Measurements from ENCODE around the gene SSH2.

DNA sequence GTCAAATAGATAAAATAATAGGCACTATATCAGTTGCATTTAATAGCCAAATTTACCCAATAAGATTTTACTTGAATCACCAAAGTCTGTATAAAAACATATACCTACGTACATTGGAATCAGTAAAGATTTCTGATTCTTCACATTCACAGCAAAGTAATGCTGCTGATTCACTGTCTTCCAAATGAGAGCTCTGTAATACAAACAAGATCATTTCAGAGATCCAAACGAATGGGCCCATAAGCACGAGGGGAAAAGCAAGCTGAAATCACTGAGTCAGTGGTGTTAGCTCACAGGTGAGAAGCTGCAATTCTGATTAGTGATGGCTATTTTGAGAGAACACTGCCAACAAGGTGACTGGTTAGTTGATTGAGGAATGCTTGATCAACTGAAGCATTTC lies 81.3 kb downstream of the SSH2 start:
- TF ChIP-seq, protein P1, sequence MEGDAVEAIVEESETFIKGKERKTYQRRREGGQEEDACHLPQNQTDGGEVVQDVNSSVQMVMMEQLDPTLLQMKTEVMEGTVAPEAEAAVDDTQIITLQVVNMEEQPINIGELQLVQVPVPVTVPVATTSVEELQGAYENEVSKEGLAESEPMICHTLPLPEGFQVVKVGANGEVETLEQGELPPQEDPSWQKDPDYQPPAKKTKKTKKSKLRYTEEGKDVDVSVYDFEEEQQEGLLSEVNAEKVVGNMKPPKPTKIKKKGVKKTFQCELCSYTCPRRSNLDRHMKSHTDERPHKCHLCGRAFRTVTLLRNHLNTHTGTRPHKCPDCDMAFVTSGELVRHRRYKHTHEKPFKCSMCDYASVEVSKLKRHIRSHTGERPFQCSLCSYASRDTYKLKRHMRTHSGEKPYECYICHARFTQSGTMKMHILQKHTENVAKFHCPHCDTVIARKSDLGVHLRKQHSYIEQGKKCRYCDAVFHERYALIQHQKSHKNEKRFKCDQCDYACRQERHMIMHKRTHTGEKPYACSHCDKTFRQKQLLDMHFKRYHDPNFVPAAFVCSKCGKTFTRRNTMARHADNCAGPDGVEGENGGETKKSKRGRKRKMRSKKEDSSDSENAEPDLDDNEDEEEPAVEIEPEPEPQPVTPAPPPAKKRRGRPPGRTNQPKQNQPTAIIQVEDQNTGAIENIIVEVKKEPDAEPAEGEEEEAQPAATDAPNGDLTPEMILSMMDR (IDR thresholded peaks at IDR 0.05; ENCODE audit: low read depth, low read length) = no peak
- TF ChIP-seq EZH2phosphoT487 (IDR thresholded peaks at IDR 0.05; ENCODE audit: low read depth) = no peak

Measured in OCI-LY3 (cell line).